ENCODE data around the gene CNTRL.

- no peak for TF ChIP-seq CTCF (IDR thresholded peaks at IDR 0.05)
- TF ChIP-seq EZH2 (IDR thresholded peaks at IDR 0.05; ENCODE audit: borderline replicate concordance, insufficient read depth, low read depth, low read length, poor library complexity, severe bottlenecking): no peak
Measured at GRCh38 chr9:121141306-121141705, 66.6 kb downstream of the CNTRL start.
